ENCODE measurements around the gene HIPK1. TPM values are rescaled to one million over a fixed set of nuclear protein-coding genes. Genes with fewer than 3 reads are reported as not detected.
A peak's percentile ranks its signal among the peaks of the same experiment; 100 is the strongest.

Gene HIPK1
- 28.1 TPM for polyA plus RNA-seq (2013, experiment 1 of 2; ENCODE audit: insufficient read length)
- 27.5 TPM for polyA plus RNA-seq (2013, experiment 2 of 2; ENCODE audit: insufficient read length)

- DNase-seq, result peak; percentile 88
Measured at GRCh38 chr1:113928941-113929749, at the start of gene HIPK1. Gene HIPK1, plus strand, starts transcription at chr1:113929324.

DNA sequence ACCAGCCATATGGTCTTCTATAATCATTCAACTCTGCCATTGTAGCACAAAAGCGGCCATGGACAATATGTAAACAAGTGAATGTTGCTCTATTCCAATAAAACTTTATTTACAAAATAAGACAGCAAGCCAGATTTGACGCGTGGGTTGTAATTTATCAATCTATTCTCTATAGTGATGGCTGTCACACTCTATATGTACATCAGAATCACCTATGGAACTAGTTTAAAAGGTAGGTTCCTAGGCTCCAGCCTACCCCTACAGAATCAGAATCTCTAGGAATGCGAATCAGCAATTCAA lies 49.4 kb upstream of the HIPK1 start:
- DNase-seq, result no peak

DNA sequence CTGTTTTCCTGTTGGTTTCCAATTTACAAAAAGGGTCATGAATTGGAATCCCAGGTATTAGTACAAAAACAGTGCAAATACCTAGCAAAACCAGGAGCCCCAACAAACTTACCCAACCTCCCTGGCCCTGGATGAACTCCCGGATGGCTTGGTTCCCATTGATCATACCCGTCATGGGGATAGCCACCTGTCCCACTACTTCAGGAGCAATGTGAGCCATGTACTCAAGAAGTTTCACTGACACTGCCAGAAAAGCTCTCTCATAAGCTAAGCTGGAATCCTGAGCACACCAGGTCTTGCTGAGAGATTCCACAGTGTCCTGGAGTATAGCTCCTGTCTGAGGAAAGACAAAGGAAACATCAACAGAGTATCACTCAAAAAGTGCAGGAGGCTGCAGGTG lies 47.5 kb upstream of the HIPK1 start:
- no peak for DNase-seq

GRCh38 chr1:113886417-113887401 lies 42.4 kb upstream of the HIPK1 start:
- DNase-seq, result no peak

- no peak for DNase-seq
Measured at GRCh38 chr1:113887402-113888175, 41.5 kb upstream of the HIPK1 start, which contains the start of gene BCL2L15. Gene BCL2L15, minus strand, starts transcription at chr1:113887581. Its CDS starts 206 bp downstream, at chr1:113887375.

- no peak for DNase-seq
Measured at GRCh38 chr1:113890816-113891215, 38.3 kb upstream of the HIPK1 start.

GRCh38 chr1:113891631-113892220 lies 37.4 kb upstream of the HIPK1 start:
- DNase-seq, result no peak

DNA sequence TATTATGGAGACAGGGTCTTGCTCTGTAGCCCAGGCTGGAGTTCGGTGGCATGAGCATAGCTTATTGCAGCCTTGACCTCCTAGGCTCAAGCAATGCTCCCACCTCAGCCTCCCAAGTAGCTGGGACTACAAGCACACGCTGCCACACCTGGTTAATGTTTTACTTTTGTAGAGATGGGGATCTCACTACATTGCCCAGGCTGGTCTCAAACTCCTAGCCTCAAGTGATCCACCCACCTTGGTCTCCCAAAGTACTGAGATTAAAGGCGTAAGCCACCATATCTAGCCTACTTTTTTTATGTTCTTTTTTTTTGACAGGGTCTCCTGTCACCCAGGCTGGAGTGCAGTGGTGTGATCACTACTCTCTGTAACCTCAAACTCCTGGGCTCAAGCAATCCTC lies 35.9 kb upstream of the HIPK1 start:
- no peak for DNase-seq

DNA sequence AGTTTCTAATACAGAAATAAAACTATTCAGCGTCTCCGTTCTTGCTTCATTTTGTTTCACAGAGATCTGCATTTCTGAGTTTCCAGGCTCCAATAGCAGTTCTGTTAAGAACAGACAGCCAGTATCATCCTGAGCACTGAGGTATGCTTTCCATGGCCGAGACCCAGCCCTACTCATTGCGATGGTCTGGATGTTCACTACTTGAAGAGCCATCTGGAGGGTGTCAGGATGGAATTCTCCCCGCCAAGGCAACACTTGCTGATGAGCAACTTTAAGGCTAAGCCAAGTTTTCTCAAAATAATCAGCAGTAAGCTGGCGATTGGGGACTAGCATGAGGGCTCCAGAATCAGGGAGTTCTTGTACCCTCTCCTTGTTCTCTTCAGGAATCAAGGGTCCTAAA lies 34.0 kb upstream of the HIPK1 start:
- no peak for DNase-seq

DNA sequence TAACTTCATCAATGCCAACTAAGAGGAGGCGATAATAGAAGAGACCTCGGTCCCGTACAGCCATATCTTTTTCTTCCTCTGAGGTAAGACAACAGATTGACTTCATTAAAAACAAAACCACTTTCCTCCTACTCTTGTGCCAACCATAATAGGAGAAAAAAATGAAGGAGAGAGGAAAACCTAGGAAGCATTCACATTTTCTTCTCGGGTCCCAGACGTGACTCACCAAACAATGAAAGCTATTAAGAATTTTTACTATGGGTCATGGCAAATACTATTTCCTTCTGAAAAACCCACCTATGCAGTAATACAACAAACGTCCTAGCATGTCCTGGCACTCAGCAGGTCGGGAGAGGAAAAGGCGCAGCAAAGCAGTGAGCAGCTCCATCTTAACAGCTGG lies 33.2 kb upstream of the HIPK1 start:
- peak; percentile 16 for DNase-seq

DNA sequence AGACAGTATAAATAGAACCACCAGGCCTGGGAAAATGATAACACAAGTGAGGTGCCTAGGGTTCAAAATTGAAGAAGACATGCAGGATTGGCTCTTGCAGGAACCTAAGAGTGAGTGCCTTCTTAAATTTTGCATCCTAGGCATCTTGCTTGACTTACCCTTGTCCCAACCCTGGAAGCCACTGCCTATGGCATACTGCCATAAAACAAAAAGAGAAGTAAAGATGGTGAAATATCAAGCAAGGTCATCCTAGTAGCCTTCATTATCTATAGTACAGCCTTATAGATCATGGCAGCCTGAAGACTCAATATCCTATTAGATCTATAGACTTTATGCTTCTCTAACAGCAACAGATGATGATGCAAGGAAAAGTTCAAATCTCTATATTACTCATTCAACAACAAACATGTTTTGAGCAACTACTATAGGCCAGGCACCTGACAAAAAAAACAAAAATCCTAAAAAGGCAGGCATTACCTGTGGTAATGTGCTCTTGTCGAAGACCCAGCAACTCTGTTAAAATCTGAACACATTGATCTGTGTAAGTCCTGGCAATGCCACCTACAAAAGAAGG lies 30.8 kb upstream of the HIPK1 start:
- no peak for DNase-seq

- DNase-seq, result peak; percentile 38
Measured at GRCh38 chr1:113899111-113899510, 30.0 kb upstream of the HIPK1 start.

GRCh38 chr1:113901191-113901590 lies 27.9 kb upstream of the HIPK1 start:
- no peak for DNase-seq

GRCh38 chr1:113903501-113904292 lies 25.4 kb upstream of the HIPK1 start:
- DNase-seq, result no peak

DNA sequence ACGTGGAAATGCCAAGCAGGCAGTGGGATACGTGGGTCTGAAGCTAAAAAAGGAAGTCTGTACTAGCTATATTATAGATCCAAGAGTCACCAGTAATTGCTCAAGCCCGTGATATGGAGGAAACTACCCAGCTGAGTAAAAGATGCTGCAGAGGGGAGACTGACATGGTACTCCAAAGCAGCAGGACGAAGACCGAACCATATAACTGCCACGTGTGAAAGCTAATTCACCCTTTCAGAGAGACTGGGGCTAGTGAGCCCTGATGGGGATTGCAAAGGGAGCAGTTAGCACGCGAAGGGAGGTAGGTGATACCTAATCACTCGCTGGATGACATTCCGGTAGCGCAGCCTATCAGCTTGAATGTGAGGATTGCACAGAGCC lies 24.8 kb upstream of the HIPK1 start:
- DNase-seq, result no peak

DNA sequence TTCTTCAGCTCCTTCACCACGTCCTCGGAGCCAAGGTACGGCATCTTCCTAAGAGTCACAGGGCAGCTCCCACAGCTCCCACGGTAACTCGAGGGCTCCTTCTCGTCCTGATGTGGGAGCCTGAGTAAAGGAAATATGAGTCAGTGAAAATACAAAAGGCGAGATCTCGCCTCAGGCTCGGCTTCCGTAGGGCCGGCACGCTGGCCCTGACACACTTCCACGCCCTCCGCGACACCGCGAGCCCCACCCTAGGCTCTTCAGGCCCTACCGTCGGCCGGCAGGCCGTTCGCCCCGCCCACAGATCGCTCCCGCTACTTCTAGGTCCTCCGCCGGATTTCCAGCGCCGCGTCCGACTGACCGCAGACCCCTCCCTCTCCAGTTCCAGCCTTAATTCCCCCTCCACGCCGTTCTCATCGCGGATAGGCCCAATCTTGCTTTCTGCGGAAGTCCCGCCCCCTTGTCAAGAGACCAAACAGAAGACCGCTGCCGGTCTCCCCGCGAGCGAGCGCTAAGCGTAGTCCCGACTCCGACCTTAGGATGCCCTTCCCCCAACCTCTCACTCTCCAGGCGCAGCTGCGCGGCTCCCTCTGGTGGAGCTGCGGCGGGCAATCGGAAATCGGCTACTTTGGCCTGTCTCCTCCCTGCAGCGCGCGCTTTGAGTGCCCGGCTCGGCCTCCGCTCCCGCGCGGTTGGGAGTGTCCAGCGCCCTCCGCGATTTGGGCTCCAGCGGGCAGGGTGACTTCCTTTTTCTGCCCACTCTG lies 24.3 kb upstream of the HIPK1 start, which contains the start of the genes AP4B1 and DCLRE1B:
AP4B1 (minus strand) TSS at position 126 of the 761 bp plus-strand sequence; CDS start at position 44, 82 bp downstream.
DCLRE1B (plus strand) TSS at position 653 of the 761 bp plus-strand sequence. CDS start 261 bp downstream, outside the sequence.
- peak; percentile 100 for DNase-seq

GRCh38 chr1:113905435-113905861 lies 23.7 kb upstream of the HIPK1 start:
- no peak for DNase-seq

GRCh38 chr1:113912594-113913311 lies 16.4 kb upstream of the HIPK1 start:
- DNase-seq, result peak; percentile 79

- no peak for DNase-seq
Measured at GRCh38 chr1:113913312-113913668, 15.8 kb upstream of the HIPK1 start.

Measured in fibroblast of skin of abdomen (primary cell).